Activated naive CD4-positive, alpha-beta T cell (primary cell): ENCODE data around the gene SPDYE6.
A peak's percentile ranks its signal among the peaks of the same experiment; 100 is the strongest.
"Not testable (repeated sequence)": the region's sequence is repeated elsewhere in the genome, so short reads cannot be mapped to it uniquely, and the experiment has no call there.

ENCODE experiments used
- DNase-seq, 4 experiments: peaks; one replicate each; lab custom pipeline; 2025; lab: John Stamatoyannopoulos, UW

SPDYE6 gene

GRCh38 chr7:102356344-102356743 lies at the start of gene SPDYE6:
Gene SPDYE6 (minus strand): TSS chr7:102356444. CDS start chr7:102356023, 421 bp downstream.
- not testable (repeated sequence) for DNase-seq

- not testable (repeated sequence) for DNase-seq
These were observed 48.6 kb upstream of the SPDYE6 start for GRCh38 chr7:102404862-102405188.

- peak in 1 of 4 experiments; percentile 17 for DNase-seq
These were observed 48.0 kb upstream of the SPDYE6 start for GRCh38 chr7:102404005-102404861.

GRCh38 chr7:102403563-102403962 lies 47.3 kb upstream of the SPDYE6 start:
- DNase-seq: no peak

- no peak for DNase-seq
These were observed 44.1 kb upstream of the SPDYE6 start for GRCh38 chr7:102400360-102400759.

- no peak for DNase-seq
These were observed 42.3 kb upstream of the SPDYE6 start for GRCh38 chr7:102398543-102398942.

GRCh38 chr7:102396710-102397019 lies 40.4 kb upstream of the SPDYE6 start:
- no peak for DNase-seq

- DNase-seq: peak; percentile 47 to 73 (median 62)
These were observed 39.8 kb upstream of the SPDYE6 start, which contains the start of gene PRKRIP1 for GRCh38 chr7:102395873-102396709. Gene PRKRIP1 (plus strand): TSS chr7:102396363. CDS start chr7:102396412, 49 bp downstream.

- no peak for DNase-seq
These were observed 39.3 kb upstream of the SPDYE6 start for GRCh38 chr7:102395592-102395872.

- DNase-seq: no peak
These were observed 37.2 kb upstream of the SPDYE6 start for GRCh38 chr7:102393467-102393866.

- DNase-seq: no peak
These were observed 36.1 kb upstream of the SPDYE6 start for GRCh38 chr7:102392330-102392729.

GRCh38 chr7:102390697-102391484 lies 34.6 kb upstream of the SPDYE6 start:
- DNase-seq: peak; percentile 21 to 59 (median 40)

- DNase-seq: no peak
These were observed 33.6 kb upstream of the SPDYE6 start for GRCh38 chr7:102389810-102390209.

- DNase-seq: no peak
These were observed 30.8 kb upstream of the SPDYE6 start for GRCh38 chr7:102387064-102387463.

GRCh38 chr7:102381696-102382425 lies 25.6 kb upstream of the SPDYE6 start:
- DNase-seq: not testable (repeated sequence)

GRCh38 chr7:102380837-102381236 lies 24.6 kb upstream of the SPDYE6 start:
- DNase-seq: not testable (repeated sequence)

GRCh38 chr7:102376964-102377466 lies 20.8 kb upstream of the SPDYE6 start:
- no peak for DNase-seq

GRCh38 chr7:102372796-102373195 lies 16.6 kb upstream of the SPDYE6 start:
- not testable (repeated sequence) for DNase-seq

GRCh38 chr7:102370038-102370437 lies 13.8 kb upstream of the SPDYE6 start:
- not testable (repeated sequence) for DNase-seq

- not testable (repeated sequence) for DNase-seq
These were observed 9.1 kb upstream of the SPDYE6 start for GRCh38 chr7:102365390-102365789.

GRCh38 chr7:102364394-102364886 lies 8.2 kb upstream of the SPDYE6 start:
- DNase-seq: peak in 1 of 4 experiments; percentile 22
